ENCODE measurements around the gene CAPSL. TPM values are rescaled to one million over a fixed set of nuclear protein-coding genes. Genes with fewer than 3 reads are reported as not detected.

CAPSL gene
- total RNA-seq, 3 donors from 2014 or later, result not detected

- Histone ChIP-seq H3K27me3 (no peaks in the 10 kb centered on the region), H3K4me3 (no peak overlapping the region), H3K9me3 (peaks cover 0 to 4% of the 10 kb centered on the region in 2 donors), H3K27ac (no peak overlapping the region), H3K4me1 (no peaks in the 10 kb centered on the region), H3K36me3 (no peaks in the 10 kb centered on the region)
- no peak for DNase-seq (ENCODE audit: low spot score in 2 of 2)
- intact Hi-C loops (cut with DNase I; ENCODE audit: low total_unique reads), result no loop called here
- TF ChIP-seq POLR2AphosphoS5 (IDR thresholded peaks at IDR 0.05) (no peak), POLR2A (IDR thresholded peaks at IDR 0.05) (no peak), CTCF (IDR thresholded peaks at IDR 0.05) (no peak)
Observed at GRCh38 chr5:35954175-35954574, 15.8 kb upstream of the CAPSL start.

DNA sequence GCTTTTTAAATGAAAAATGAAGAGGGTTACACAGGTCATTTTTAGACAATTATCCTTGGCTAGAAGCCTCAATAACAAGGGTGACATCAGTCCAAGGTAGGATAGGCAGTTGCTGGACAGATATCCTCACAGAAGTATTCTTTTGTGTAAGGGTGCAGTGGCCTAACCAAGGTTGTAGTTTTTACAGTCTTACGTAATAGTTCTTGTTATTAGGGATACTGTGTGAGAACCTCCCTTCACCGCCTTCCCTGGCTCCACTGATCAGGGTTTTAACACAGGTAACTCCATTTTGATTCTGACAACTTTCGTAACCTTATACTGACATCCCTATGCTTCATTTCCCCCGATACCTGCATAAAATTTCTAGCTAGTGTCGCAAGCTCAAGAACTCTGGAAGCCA, 8.7 kb upstream of the CAPSL start:
- no peak for DNase-seq (ENCODE audit: low spot score in 2 of 2)
- H3K9me3 ChIP-seq, result no peaks in the 10 kb centered on the region
- intact Hi-C loops (cut with DNase I; ENCODE audit: low total_unique reads), result no loop called here
- H3K27ac ChIP-seq, result no peak overlapping the region
- TF ChIP-seq POLR2A (IDR thresholded peaks at IDR 0.05) (no peak), POLR2AphosphoS5 (IDR thresholded peaks at IDR 0.05) (no peak), CTCF (IDR thresholded peaks at IDR 0.05) (no peak)
- no peaks in the 10 kb centered on the region for H3K27me3 ChIP-seq
- H3K36me3 ChIP-seq, result no peaks in the 10 kb centered on the region
- no peak overlapping the region for H3K4me3 ChIP-seq
- H3K4me1 ChIP-seq, result no peaks in the 10 kb centered on the region

DNA sequence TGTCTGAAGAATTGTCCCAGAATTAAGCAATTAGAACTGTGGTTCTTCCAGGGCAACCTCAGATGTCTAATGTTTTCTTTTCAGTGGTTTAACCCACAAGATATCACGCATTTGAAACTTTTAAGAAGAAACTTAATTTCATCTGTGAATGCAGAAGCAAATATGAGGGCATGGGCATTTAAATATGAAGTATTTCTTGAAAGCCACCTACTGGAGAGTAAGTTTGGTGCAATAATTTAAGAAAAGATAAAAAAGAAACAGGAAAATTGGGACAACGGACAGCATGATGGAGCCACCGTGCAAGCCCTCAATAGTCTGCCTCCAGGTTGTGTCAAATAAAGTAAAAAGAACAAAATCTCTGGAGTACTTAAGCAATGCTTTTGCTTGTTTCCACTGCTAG, 1.2 kb upstream of the CAPSL start:
- Histone ChIP-seq H3K4me3 (no peak overlapping the region), H3K9me3 (no peaks in the 10 kb centered on the region), H3K36me3 (no peaks in the 10 kb centered on the region), H3K4me1 (no peaks in the 10 kb centered on the region), H3K27ac (no peak overlapping the region), H3K27me3 (no peaks in the 10 kb centered on the region)
- intact Hi-C loops (cut with DNase I; ENCODE audit: low total_unique reads), result loop anchor here (5.0 kb wide), 1 partner anchor 518 kb away; no protein-coding TSS in a partner anchor
- no peak for DNase-seq (ENCODE audit: low spot score in 2 of 2)
- TF ChIP-seq POLR2A (IDR thresholded peaks at IDR 0.05) (no peak), CTCF (IDR thresholded peaks at IDR 0.05) (no peak), POLR2AphosphoS5 (IDR thresholded peaks at IDR 0.05) (no peak)

DNA sequence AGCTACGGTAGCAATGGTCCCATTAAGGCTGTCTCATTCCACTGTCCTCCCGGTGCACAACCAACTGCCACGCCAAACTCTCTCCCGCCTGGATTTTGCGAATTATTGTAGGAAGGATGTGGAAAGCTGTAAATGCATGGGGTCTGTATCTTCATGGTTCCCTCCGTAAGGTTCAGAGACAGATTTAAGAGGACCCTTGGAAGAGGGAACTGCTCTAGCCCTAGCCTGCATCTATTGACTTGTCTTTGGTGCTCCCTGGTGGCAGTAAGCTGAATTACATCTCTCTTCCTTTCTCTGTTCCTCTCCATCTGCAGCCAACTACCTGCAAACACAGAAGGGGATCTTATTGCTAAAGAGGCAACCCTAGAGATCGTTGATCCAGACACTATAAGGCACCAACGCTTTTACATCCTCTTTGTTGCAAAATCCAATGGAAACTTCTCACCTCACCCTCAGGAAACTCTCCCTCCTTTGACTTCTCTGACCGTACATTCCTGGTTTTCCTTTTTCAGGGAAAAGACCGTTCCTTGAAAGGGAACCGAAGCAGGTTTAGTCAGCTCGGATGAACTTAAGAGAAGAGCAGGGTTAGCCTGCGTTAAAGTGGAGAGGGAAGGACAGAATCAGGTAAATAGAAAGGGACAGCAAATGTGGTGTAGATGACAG, 11.9 kb downstream of the CAPSL start:
- no peaks in the 10 kb centered on the region for H3K36me3 ChIP-seq
- intact Hi-C loops (cut with DNase I; ENCODE audit: low total_unique reads), result loop anchor here (10.0 kb wide), 1 partner anchor 152 kb away; no protein-coding TSS in a partner anchor
- no peak for DNase-seq (ENCODE audit: low spot score in 2 of 2)
- no peaks in the 10 kb centered on the region for H3K4me1 ChIP-seq
- no peaks in the 10 kb centered on the region for H3K9me3 ChIP-seq
- H3K27me3 ChIP-seq, result peaks cover 0 to 40% of the 10 kb centered on the region in 2 donors
- TF ChIP-seq POLR2AphosphoS5 (IDR thresholded peaks at IDR 0.05), result no peak
- TF ChIP-seq CTCF (IDR thresholded peaks at IDR 0.05), result peak; percentile 75 to 87 (median 78)
- no peak for TF ChIP-seq POLR2A (IDR thresholded peaks at IDR 0.05)
- H3K4me3 ChIP-seq, result peak overlapping the region in 1 of 3 donors; percentile 23
- no peak overlapping the region for H3K27ac ChIP-seq

- Histone ChIP-seq H3K9me3 (no peaks in the 10 kb centered on the region), H3K27me3 (peaks cover 0 to 44% of the 10 kb centered on the region in 2 donors), H3K27ac (no peak overlapping the region), H3K4me1 (no peaks in the 10 kb centered on the region), H3K4me3 (peak overlapping the region in 1 of 3 donors; percentile 3), H3K36me3 (no peaks in the 10 kb centered on the region)
- TF ChIP-seq POLR2AphosphoS5 (IDR thresholded peaks at IDR 0.05) (no peak), CTCF (IDR thresholded peaks at IDR 0.05) (peak in 2 of 3 donors; percentile 36 to 47)
- intact Hi-C loops (cut with DNase I; ENCODE audit: low total_unique reads), result loop anchor here (5.0 to 10.0 kb wide), 2 partner anchors 150 to 1018 kb away; no protein-coding TSS in a partner anchor
- peak; percentile 25 to 61 for DNase-seq (ENCODE audit: low spot score in 2 of 2)
Observed at GRCh38 chr5:35924950-35925722, 13.3 kb downstream of the CAPSL start.
